Measurements from ENCODE around the gene BPIFB2.
"Not testable (repeated sequence)": the region's sequence is repeated elsewhere in the genome, so short reads cannot be mapped to it uniquely, and the experiment has no call there.

The BPIFB2 gene

DNA sequence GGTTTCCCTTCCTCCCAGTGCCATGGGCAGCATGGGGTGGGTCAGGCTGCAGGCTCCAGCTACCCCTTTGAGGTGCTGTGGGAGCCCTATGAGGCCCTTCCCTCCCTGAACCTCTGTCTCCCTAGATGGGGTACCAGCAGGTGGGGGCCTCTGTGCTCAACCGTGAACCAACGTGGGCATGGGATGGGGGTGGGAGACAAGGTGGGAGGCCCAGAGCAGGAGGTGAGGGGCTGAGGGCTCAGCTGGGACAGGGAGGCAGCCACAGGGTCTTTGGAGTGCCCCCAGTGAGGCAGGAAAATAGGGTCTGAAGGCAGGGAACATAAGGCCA is 36.6 kb upstream of the BPIFB2 start:
- no peak for DNase-seq

- DNase-seq: no peak
These were observed 35.8 kb upstream of the BPIFB2 start for GRCh38 chr20:32971703-32972161.

DNA sequence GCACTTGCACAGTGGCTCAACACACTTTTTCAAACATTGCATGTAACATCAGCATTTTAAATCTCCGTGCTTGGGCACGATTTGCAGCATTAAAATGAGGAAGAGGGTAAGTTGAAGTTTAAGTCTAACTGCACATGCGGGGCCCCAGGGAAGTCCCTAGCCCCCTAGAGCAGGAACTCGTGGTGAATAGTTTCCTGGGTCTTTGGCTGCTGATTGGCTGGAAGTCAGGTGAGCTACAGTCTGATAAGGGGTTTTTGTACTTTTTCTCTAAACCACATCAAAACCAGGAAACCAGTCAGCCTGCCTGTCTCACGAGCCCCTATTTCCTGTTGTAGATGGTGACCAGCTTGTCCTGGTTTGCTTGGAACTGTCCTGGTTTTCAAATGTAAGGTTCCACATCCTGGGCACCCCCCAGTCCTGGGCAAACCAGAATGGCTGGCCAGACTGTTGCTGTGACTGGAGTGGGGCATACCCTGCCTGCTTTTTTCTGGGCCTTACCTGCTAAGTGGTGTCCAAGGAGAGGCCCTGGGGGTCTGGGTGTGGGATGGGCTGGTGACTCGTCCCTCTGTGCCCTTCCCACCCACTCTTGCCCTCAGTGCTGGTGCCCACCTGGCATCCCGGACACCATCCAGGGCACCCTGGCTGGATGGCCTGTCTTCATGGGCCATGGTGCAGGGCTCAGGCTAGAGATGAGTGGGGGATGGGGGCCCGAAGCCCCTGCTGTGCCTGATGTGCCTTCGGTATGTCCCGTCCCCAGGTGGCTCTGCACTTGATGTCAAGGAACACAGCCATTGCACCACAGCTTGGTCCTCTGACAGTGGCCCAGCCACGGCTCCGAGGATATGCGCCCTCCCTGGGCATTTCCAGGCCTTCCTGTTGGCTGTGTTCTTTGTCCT is 35.1 kb upstream of the BPIFB2 start:
- no peak for DNase-seq

DNA sequence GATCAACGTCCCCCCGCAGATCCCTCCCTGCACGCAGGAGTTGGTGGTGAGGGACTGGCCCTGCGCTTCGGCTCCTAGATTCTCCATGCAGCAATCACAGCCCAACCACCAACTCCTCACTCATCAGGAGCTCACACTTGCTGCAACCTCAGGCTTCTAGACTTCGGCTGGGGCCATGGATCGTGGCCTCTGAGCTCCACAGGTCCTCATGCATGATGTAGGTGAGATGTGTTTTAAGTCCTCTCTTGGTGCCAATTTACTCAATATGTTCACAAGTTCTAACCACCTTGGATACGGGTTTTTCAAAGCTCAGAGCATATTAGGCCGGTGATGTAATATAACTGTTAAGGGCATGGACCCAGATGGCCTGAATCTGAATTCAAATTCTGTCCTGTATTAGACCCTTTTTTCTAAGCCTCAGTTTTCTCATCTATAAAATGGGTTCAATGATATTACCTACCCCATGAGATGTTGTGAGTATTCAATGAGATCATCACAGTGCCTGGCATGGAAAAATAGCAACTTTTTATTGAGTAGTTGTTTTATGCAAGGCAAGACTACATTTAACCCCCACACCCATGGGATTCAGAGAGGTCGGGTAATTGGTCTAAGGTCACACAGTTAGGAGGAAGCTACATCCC is 34.3 kb upstream of the BPIFB2 start:
- DNase-seq: no peak

- DNase-seq: not testable (repeated sequence)
These were observed 33.1 kb upstream of the BPIFB2 start for GRCh38 chr20:32974204-32975064.

- DNase-seq: not testable (repeated sequence)
These were observed 32.4 kb upstream of the BPIFB2 start for GRCh38 chr20:32975121-32975520.

DNA sequence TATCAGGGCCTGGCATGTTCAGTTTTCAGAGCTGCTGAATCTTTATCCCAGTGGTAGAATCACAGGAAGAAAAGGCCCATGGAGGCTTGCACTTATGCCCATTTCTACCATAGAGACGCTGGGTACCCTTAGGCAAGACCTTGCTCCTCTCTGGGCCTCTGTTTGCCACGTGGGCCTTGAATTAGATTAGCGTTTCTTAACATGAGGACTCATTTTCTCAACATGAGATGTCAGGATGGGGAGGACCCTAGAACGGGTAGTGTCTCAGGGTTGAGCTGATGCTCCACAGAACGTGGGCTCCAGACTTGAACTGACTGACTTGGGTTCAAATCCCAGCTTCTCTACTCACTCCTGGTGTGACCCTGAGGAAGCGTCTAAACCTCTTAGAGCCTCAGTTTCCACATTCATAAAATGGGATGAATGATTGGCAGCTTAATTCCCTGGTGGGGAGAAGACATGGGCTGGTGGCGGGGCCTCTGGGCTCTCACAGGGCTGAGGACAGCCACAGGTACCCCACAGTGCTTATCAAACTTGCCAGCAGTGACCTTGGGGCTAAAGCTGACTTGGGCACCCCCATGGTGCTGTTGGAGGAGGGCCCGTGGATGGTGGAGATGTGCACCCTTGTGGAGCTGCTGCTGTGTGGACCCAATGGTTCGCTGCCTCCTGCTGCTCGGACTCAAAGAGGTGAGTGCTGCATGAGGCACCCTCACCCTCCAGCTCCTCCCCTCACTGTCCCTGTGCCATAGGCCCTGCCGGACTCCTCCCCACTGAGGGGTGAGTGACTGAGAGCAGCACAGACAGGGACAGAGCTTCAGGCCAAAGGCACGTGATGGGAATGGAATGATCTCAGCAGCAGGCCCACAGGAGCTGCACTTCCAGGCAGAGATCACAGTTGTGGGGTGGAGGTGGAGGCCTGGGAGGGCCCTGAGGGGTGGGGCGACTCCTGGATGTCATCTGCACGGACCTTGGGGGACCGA is 31.5 kb upstream of the BPIFB2 start:
- DNase-seq: no peak

- DNase-seq: no peak
These were observed 30.8 kb upstream of the BPIFB2 start for GRCh38 chr20:32976746-32977145.

GRCh38 chr20:32977281-32978008 is 30.1 kb upstream of the BPIFB2 start:
- no peak for DNase-seq

- no peak for DNase-seq
These were observed 29.5 kb upstream of the BPIFB2 start for GRCh38 chr20:32978009-32978335.

DNA sequence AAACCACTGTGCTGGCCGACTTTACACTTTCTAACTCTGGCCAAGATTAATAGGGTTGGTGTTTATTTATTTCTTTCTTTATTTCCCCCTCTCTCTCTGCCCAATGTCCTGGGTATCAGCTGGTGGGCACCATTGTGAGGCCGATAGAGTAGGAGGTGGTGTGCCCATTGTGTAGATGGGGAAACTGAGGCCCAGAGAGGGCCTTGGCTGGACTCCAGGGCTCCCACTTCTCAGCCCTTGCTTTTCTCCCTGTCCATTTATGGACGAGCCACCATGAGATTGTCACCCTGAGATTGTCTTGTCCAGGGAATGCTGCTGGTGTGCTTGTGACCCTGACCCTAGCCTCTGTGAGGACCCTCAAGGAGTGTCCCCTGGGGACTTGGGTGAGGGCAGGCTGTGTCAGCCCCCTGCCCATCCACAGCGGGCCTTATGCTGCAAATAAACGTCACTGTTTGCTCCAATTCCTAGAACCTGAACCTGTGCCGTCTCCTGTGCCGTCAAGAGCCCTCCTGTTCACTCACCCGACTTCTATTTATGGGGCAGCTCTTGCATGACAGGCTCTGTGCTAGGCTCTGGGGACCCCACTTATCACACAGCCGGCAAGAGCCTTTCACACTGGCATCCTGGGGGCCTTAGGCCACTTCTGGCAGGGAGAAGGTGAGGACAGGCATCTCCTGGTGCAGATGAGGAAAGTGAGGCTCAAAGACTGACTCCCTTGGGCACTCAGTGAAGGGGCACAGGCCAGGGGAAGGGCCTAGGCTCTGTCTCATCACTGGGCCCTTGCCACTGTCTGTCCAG is 28.1 kb upstream of the BPIFB2 start:
- no peak for DNase-seq

DNA sequence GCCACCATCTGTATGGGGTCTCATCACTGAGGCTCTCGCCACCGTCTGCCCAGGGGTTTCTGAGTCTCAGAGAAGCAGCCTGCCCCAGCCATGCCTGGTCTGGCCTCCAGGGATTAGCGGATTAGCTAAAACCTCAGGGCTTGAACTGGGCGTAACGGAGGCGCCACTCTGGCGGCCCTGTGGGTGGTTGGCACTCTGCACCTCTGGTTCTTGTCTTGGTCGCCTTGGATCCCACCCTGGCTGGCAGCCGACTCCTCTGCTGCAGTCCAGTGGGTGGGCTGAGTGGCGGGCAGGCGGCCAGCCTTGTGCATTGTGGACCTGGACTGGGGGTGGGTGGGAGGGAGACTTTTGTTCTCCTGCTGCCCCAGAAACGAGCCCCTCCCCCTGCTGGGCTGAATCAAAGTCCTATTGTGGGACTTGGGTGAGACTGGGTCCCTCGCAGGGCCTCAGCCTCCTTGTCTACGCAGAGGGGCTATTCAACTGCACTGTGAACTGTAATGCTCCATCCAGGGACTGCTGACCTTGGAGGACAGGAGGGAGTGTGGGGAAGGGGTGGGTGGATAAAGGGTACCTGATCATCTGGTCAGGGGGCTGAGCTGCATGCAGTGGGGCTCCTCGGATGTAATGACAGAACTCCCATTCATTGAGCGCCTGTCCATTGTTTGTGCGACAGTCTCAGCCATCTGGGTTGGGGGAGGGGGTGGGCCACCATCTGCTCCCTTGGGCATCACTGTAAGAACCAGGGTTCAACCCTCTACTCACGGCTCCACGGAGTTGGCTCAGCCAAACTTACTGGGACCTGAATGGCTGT is 27.2 kb upstream of the BPIFB2 start:
- no peak for DNase-seq

DNA sequence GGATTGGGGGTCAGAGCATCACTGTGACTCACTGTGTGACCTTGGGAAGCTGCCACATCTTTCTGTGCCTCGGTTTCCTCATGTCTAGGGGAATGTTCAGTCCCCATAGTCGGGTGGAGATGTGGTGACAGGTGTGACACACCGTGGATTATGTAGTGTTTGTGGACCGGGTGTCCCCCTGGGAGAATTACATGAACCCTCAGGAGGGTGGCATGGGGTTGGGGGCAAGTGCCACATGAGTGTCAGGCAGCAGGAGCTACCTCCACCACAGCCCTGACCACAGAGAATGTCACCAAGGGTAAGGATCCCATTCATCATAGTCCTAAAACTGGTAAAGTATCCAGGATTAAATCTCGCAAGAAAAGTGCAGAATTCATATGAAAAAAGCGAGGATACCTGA is 26.5 kb upstream of the BPIFB2 start:
- no peak for DNase-seq

GRCh38 chr20:32982617-32983458 is 24.7 kb upstream of the BPIFB2 start:
- DNase-seq: peak; percentile 18

GRCh38 chr20:32983459-32984112 is 23.9 kb upstream of the BPIFB2 start:
- DNase-seq: no peak

DNA sequence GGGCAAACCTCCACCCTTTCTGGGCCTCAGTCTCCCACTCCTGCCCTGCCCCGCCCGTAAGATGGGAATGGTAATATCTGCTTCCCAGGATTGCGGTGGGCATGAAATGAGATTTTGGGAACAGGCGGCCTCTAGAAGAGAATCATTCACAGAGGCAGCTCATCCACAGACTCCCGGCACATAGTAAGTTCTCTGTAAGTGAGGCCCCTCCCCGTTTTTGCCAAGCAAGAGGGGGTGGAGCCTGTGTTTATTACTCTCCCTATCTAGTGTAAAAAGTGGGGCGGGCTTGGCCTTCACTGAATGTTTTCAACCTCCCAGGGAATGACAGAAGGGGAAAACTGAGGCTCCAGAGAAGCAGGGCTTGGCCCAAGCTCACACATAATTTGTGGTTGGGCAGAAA is 23.3 kb upstream of the BPIFB2 start:
- no peak for DNase-seq

DNA sequence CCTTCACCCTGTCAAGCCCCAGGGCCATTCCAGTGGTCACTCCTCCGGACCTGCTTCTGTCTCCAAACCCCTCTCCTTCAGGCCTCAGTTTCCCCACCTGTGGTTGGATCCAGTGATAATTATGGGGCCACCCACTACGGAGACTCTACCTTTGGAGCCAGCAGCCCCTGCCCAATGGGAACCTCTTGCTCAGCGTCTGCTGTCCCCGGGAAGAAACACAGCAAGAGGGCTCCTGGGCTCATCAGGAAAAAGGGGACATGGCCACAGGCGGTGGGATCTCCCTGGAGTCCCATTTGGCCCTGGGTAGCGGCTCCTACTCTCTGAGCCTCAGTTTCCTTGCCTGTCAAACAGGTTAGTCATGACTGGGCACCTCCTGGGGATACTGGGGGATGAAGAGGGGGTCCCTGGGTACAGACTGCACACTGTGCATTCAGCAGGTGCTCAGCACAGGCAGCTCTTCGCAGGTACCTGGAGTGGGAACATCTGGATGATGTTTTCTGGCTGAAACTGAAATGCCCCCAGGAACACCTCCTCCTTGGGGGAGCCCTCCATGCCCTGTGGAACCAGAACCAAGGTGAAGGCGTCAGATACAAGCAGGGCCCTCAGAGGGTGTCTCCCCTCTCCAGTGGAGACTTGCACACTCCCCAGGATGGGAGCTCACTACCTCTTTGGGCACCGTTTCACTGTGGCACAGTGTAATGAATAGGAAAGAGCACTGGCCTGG is 22.7 kb upstream of the BPIFB2 start:
- DNase-seq: no peak

DNA sequence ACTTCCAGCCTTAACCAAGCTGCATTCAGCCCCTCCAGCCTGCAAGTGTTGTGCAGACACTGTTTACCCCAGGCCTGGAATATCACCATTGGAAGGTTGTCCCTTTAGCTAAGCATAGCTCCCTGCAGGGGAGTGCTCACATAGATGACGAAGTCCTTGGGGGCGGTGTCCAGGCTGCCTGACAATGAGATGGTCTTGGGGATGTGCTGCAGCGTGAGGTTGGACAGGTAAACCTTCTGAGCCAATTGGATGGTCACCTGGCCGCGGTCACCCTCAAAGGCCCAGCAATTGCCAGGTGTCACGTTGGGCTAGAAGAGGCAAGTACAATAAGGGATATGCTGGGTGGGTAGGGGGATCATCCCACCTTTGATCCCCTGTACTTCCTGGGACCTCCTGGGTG is 21.9 kb upstream of the BPIFB2 start:
- DNase-seq: no peak
